Mesenchymal stem cell (in vitro differentiated cells and primary cell): ENCODE results near the gene SIGLEC10.
"Not testable (repeated sequence)": the region's sequence is repeated elsewhere in the genome, so short reads cannot be mapped to it uniquely, and the experiment has no call there.

ENCODE experiments used
- DNase-seq: peaks from one replicate; pipeline ENCODE4 v3.0.0-alpha.2; 2013
- H2AFZ ChIP-seq: one replicate; pipeline ENCODE4 v1.6.1; 2013; ENCODE audit warnings: low read depth, mild to moderate bottlenecking, control low read depth, inconsistent platforms, low read length, moderate library complexity
- H2AK5ac ChIP-seq: 2 replicates; pipeline ENCODE4 v1.6.1; 2013; ENCODE audit warnings: low read length, moderate library complexity, mild to moderate bottlenecking, inconsistent platforms; ENCODE audit not compliant: severe bottlenecking
- H2BK120ac ChIP-seq: one replicate; pipeline ENCODE4 v1.6.1; 2013; ENCODE audit warnings: low read depth, mild to moderate bottlenecking, inconsistent platforms, low read length, moderate library complexity
- H2BK12ac ChIP-seq, 2 experiments: one replicate each; pipeline ENCODE4 v1.6.1; 2013; ENCODE audit warnings: inconsistent platforms in 2 of 2, low read length in 2 of 2, mild to moderate bottlenecking in 2 of 2, moderate library complexity in 2 of 2, control low read depth in 1 of 2
- H2BK15ac ChIP-seq: one replicate; pipeline ENCODE4 v1.6.1; 2013; ENCODE audit warnings: mild to moderate bottlenecking, low read depth, inconsistent platforms; ENCODE audit not compliant: poor library complexity, severe bottlenecking
- H2BK5ac ChIP-seq: 2 replicates; pipeline ENCODE4 v1.6.1; 2013; ENCODE audit warnings: low read depth, mild to moderate bottlenecking, low read length, control low read depth, inconsistent platforms; ENCODE audit not compliant: poor library complexity, severe bottlenecking
- H3K14ac ChIP-seq, 2 experiments: one replicate each; pipeline ENCODE4 v1.6.1; 2013; ENCODE audit warnings: inconsistent platforms in 2 of 2, low read length in 2 of 2, control low read depth in 1 of 2, mild to moderate bottlenecking in 1 of 2, moderate library complexity in 1 of 2
- H3K18ac ChIP-seq, 2 experiments: one replicate each; pipeline ENCODE4 v1.6.1; 2013; ENCODE audit warnings: inconsistent platforms in 2 of 2, low read length in 2 of 2, control low read depth in 1 of 2, low read depth in 1 of 2, mild to moderate bottlenecking in 1 of 2
- H3K23ac ChIP-seq, 2 experiments: one replicate each; pipeline ENCODE4 v1.6.1; 2013; ENCODE audit warnings: inconsistent platforms in 2 of 2, low read length in 2 of 2, mild to moderate bottlenecking in 2 of 2, moderate library complexity in 2 of 2, control low read depth in 1 of 2
- H3K27ac ChIP-seq: 2 replicates; pipeline ENCODE4 v1.5.1; 2013; ENCODE audit warnings: mild to moderate bottlenecking, moderate library complexity, low read length, control low read depth, inconsistent platforms; ENCODE audit not compliant: poor library complexity, severe bottlenecking
- H3K27me3 ChIP-seq, 2 experiments: 2 replicates each; pipeline versions ENCODE4 v1.6.1 to v1.7.0; 2013; ENCODE audit warnings: low read length in 2 of 2, mild to moderate bottlenecking in 2 of 2, moderate library complexity in 2 of 2, control low read depth in 1 of 2, inconsistent platforms in 1 of 2; ENCODE audit not compliant: control insufficient read depth in 1 of 2, insufficient read depth in 1 of 2
- H3K36me3 ChIP-seq, 2 experiments: 2 replicates each; pipeline versions ENCODE4 v1.6.1 to v1.7.0; 2013; ENCODE audit warnings: low read length in 2 of 2, control low read depth in 1 of 2, inconsistent platforms in 1 of 2, low read depth in 1 of 2, mild to moderate bottlenecking in 1 of 2; ENCODE audit not compliant: insufficient read depth in 2 of 2, control insufficient read depth in 1 of 2
- H3K4ac ChIP-seq, 2 experiments: one replicate each; pipeline ENCODE4 v1.6.1; 2013; ENCODE audit warnings: inconsistent platforms in 2 of 2, low read length in 2 of 2, mild to moderate bottlenecking in 2 of 2, moderate library complexity in 2 of 2, control low read depth in 1 of 2, low read depth in 1 of 2
- H3K4me1 ChIP-seq: 2 replicates; pipeline ENCODE4 v1.6.1; 2013; ENCODE audit warnings: low read depth, low read length, control low read depth; ENCODE audit not compliant: control insufficient read depth, insufficient read depth
- H3K4me2 ChIP-seq: 2 replicates; pipeline ENCODE4 v1.6.1; 2013; ENCODE audit warnings: low read length, mild to moderate bottlenecking, inconsistent platforms; ENCODE audit not compliant: poor library complexity, severe bottlenecking
- H3K4me3 ChIP-seq, 2 experiments: 2 replicates each; pipeline versions ENCODE4 v1.5.1 to v1.7.0; 2013; ENCODE audit warnings: low read length in 2 of 2, mild to moderate bottlenecking in 2 of 2, control low read depth in 1 of 2, low read depth in 1 of 2; ENCODE audit not compliant: insufficient read depth in 1 of 2
- H3K79me1 ChIP-seq: replicated peaks from 2 replicates; pipeline ENCODE4 v1.6.1; 2013; ENCODE audit warnings: mild to moderate bottlenecking, control low read depth, low read length, inconsistent platforms; ENCODE audit not compliant: poor library complexity, severe bottlenecking
- H3K9ac ChIP-seq: 2 replicates; pipeline ENCODE4 v1.7.0; 2013; ENCODE audit warnings: mild to moderate bottlenecking, low read length, moderate library complexity
- H3K9me3 ChIP-seq: 2 replicates; pipeline ENCODE4 v1.7.0; 2013; ENCODE audit warnings: mild to moderate bottlenecking, low read length; ENCODE audit not compliant: control insufficient read depth
- H4K8ac ChIP-seq: one replicate; pipeline ENCODE4 v1.6.1; 2013; ENCODE audit warnings: inconsistent platforms, mild to moderate bottlenecking, low read length, moderate library complexity
- H4K91ac ChIP-seq: one replicate; pipeline ENCODE4 v1.6.1; 2013; ENCODE audit warnings: mild to moderate bottlenecking, low read length, inconsistent platforms
- WGBS: methylation state at CpG from one replicate; pipeline ENCODE4 v1.1.7; 2013; ENCODE audit warnings: mixed read lengths; 5-methylcytosine and 5-hydroxymethylcytosine counted together

The SIGLEC10 gene

GRCh38 chr19:51422053-51422448, 4.6 kb upstream of the SIGLEC10 start:
- Histone ChIP-seq H3K18ac (no peak overlapping the region), H2BK12ac (no peak overlapping the region), H3K4me1 (no peaks in the 10 kb centered on the region), H2AFZ (no peak overlapping the region), H3K4me2 (no peak overlapping the region), H3K36me3 (no peaks in the 10 kb centered on the region), H2AK5ac (no peak overlapping the region), H2BK120ac (no peak overlapping the region), H3K14ac (no peak overlapping the region), H3K79me1 (no peaks in the 10 kb centered on the region), H2BK15ac (no peak overlapping the region), H3K4ac (no peak overlapping the region), H3K9ac (no peak overlapping the region), H3K4me3 (no peak overlapping the region), H4K8ac (no peak overlapping the region), H3K27me3 (peaks cover 0 to 20% of the 10 kb centered on the region in 2 experiments), H3K9me3 (no peaks in the 10 kb centered on the region), H2BK5ac (no peak overlapping the region), H3K23ac (no peak overlapping the region), H4K91ac (no peak overlapping the region), H3K27ac (no peak overlapping the region)
- 12% methylated on average over 19 of the region's 19 CpGs for WGBS
- DNase-seq = peak; percentile 54

DNA sequence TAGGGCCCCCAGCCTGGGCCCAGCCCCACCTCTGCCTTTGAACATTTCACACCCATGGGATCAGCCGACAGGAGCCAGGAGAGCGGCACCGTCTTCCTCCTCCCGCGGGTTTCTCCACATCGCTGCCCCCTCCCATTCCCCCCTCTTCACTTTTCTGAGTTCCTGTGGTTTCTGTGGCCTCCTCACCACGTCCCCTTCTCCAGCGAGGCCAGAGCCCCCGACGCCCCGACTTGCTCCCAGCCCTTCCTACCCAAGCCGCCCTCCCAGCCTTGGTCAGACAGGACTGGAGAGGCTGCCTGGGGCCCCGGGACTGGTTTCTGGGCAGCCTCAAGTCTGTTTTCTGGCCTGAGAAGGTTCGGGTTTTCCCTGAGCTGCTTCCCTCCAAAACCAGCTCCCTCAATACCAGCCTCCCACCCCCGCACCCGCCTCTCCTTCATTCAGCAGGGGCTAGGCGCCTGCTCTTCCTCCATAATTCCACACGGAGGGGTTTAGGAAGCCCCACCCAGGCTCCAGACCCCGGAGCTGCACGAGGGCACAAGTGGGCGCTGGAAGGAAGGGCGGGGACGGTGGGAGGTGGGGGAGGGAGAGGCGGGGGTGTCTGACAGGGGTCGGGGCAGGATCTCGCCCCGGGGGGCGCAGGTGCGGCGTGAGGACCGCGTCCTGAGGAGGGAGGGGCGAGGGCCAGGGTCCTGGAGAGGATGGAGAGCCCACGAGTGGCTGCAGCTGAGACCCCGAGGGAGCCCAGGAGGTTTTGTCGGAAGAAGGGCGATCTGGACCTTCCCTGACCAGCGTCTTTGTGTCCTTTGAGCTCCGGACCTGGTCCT, 4.0 kb upstream of the SIGLEC10 start:
- Histone ChIP-seq H3K79me1 (no peaks in the 10 kb centered on the region), H2BK120ac (no peak overlapping the region), H2AFZ (no peak overlapping the region), H2BK5ac (no peak overlapping the region), H2AK5ac (no peak overlapping the region), H3K36me3 (no peaks in the 10 kb centered on the region), H4K91ac (no peak overlapping the region), H2BK15ac (no peak overlapping the region), H3K4ac (no peak overlapping the region), H3K18ac (no peak overlapping the region), H3K4me2 (no peak overlapping the region), H3K4me1 (no peaks in the 10 kb centered on the region), H3K14ac (no peak overlapping the region), H3K9ac (no peak overlapping the region), H3K27me3 (peaks cover 0 to 19% of the 10 kb centered on the region in 2 experiments), H3K4me3 (no peak overlapping the region), H4K8ac (no peak overlapping the region), H3K27ac (no peak overlapping the region), H3K9me3 (no peaks in the 10 kb centered on the region), H3K23ac (no peak overlapping the region), H2BK12ac (no peak overlapping the region)
- WGBS = 34% methylated on average over 32 of the region's 39 CpGs
- no peak for DNase-seq

- H3K9me3 ChIP-seq, DNase-seq, H3K9ac ChIP-seq, H3K14ac ChIP-seq, H3K36me3 ChIP-seq, H2BK5ac ChIP-seq, H3K23ac ChIP-seq, H3K27ac ChIP-seq, H2AK5ac ChIP-seq, H2BK15ac ChIP-seq, H3K4me1 ChIP-seq, H4K91ac ChIP-seq, H2BK12ac ChIP-seq, H3K4me2 ChIP-seq, H3K18ac ChIP-seq, H3K79me1 ChIP-seq, H3K4ac ChIP-seq, H2AFZ ChIP-seq, H3K4me3 ChIP-seq, H4K8ac ChIP-seq, H2BK120ac ChIP-seq: not testable (repeated sequence)
- WGBS = 92% methylated on average over 5 of the region's 11 CpGs
- H3K27me3 ChIP-seq = peaks cover 0 to 22% of the 10 kb centered on the region in 2 experiments
Observed at GRCh38 chr19:51420511-51420910, 3.1 kb upstream of the SIGLEC10 start.

DNA sequence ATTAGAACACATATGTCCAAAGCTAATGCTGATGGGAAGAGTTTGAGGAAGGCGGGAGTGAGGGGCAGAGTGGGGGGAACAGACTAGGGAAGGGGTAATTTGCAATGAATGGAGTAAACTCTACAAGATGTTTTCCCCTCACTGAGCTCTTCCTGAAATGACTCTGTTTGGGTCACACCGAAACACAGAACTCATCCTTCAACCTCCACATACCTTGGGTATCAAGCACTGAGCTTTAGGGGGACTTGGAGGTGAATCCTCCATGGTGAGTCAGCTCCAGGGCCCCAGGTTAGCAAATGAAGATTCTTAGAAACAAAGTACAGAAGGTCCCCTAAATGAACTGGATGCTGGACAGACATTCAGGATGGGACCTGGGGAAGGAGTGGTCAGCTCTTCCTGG, 1.3 kb upstream of the SIGLEC10 start:
- Histone ChIP-seq H4K91ac (no peak overlapping the region), H2BK5ac (no peak overlapping the region), H3K36me3 (no peaks in the 10 kb centered on the region), H3K4ac (no peak overlapping the region), H3K79me1 (no peaks in the 10 kb centered on the region), H3K9ac (no peak overlapping the region), H4K8ac (no peak overlapping the region), H2AK5ac (no peak overlapping the region), H3K18ac (no peak overlapping the region), H2BK120ac (no peak overlapping the region), H3K4me2 (no peak overlapping the region), H3K4me1 (no peaks in the 10 kb centered on the region), H2BK12ac (no peak overlapping the region), H3K23ac (no peak overlapping the region), H3K9me3 (no peaks in the 10 kb centered on the region), H3K27me3 (peaks cover 0 to 24% of the 10 kb centered on the region in 2 experiments), H3K14ac (no peak overlapping the region), H3K4me3 (no peak overlapping the region), H2BK15ac (no peak overlapping the region), H2AFZ (no peak overlapping the region), H3K27ac (no peak overlapping the region)
- no peak for DNase-seq
- WGBS = no CpG with 5 or more reads among the region's 2 CpGs
